B cell (primary cell): ENCODE data around the gene NOS1. TPM values are rescaled to one million over a fixed set of nuclear protein-coding genes. Genes with fewer than 3 reads are reported as not detected.

Experiments
- ATAC-seq: fragments of 200-7000 bp; cut with Tn5 transposase; one replicate; pipeline ENCODE4 v1.10.0; 2021; ENCODE audit warnings: low read depth, mild to moderate bottlenecking, moderate number of reproducible peaks, moderate library complexity
- CTCF ChIA-PET: fragments of 350-600 bp; sonication (Branson Sonifier 250); formaldehyde crosslinking; loops from one replicate; lab custom pipeline; 2021; ENCODE audit warnings: antibody characterized with exemption, inconsistent platforms; lab: Charles Lee
- POLR2A ChIA-PET: fragments of 350-600 bp; sonication (Branson Sonifier 250); formaldehyde crosslinking; loops from one replicate; lab custom pipeline; 2021; ENCODE audit warnings: antibody characterized with exemption; lab: Charles Lee
- DNase-seq: peaks from one replicate; pipeline ENCODE4 v3.0.0; 2013
- H2AFZ ChIP-seq: 2 replicates; pipeline ENCODE4 v1.6.1; 2012; ENCODE audit warnings: mild to moderate bottlenecking, low read depth, low read length; ENCODE audit not compliant: insufficient read depth, poor library complexity, severe bottlenecking
- H3K27ac ChIP-seq, 2 donors: 1 replicate in 1 of 2; 2 replicates in 1 of 2; pipeline ENCODE4 v1.5.1; 2012 to 2013; ENCODE audit warnings: low read length in 2 of 2, mild to moderate bottlenecking in 2 of 2, moderate library complexity in 1 of 2
- H3K27me3 ChIP-seq, 4 experiments: fragments of 200-600 bp in 1 of 4; sonication (generic) in 1 of 4; replicated peaks in 1 of 4; 1 replicate in 2 of 4; 2 replicates in 2 of 4; pipeline versions ENCODE4 v1.6.1 to v1.7.0; 2013 to 2016; ENCODE audit warnings: low read length in 3 of 4, mild to moderate bottlenecking in 2 of 4, mixed read lengths in 1 of 4, moderate library complexity in 1 of 4; ENCODE audit not compliant: insufficient read depth in 4 of 4, control insufficient read depth in 3 of 4; ENCODE audit errors: control extremely low read depth in 1 of 4
- H3K36me3 ChIP-seq, 2 experiments: replicated peaks in 1 of 2; 1 replicate in 1 of 2; 2 replicates in 1 of 2; pipeline versions ENCODE4 v1.6.1 to v1.7.1; 2013; ENCODE audit warnings: low read length in 1 of 2; ENCODE audit not compliant: insufficient read depth in 2 of 2, control insufficient read depth in 1 of 2; ENCODE audit errors: control extremely low read depth in 1 of 2, extremely low read depth in 1 of 2
- H3K4me1 ChIP-seq, 2 donors: fragments of 200-600 bp in 1 of 2; sonication (generic) in 1 of 2; 1 replicate in 1 of 2; 2 replicates in 1 of 2; pipeline versions ENCODE4 v1.5.1 to v1.6.1; 2013 to 2017; ENCODE audit warnings: low read length in 2 of 2; ENCODE audit not compliant: control insufficient read depth in 2 of 2, insufficient read depth in 2 of 2
- H3K4me2 ChIP-seq: replicated peaks from 2 replicates; pipeline ENCODE3; 2012; ENCODE audit warnings: mild to moderate bottlenecking, low read depth, low read length; ENCODE audit not compliant: poor library complexity, severe bottlenecking
- H3K4me3 ChIP-seq, 5 experiments: fragments of 200-600 bp in 1 of 5; sonication (generic) in 1 of 5; 1 replicate in 3 of 5; 2 replicates in 2 of 5; pipeline versions ENCODE4 v1.5.1 to v1.7.0; 2011 to 2016; ENCODE audit warnings: low read length in 4 of 5, mild to moderate bottlenecking in 4 of 5, low read depth in 2 of 5, control low read depth in 1 of 5, moderate library complexity in 1 of 5; ENCODE audit not compliant: insufficient read depth in 1 of 5; ENCODE audit errors: control extremely low read depth in 1 of 5, extremely low read depth in 1 of 5
- H3K79me2 ChIP-seq: fragments of 200-600 bp; sonication (generic); one replicate; pipeline ENCODE4 v1.6.0; 2016; ENCODE audit warnings: low read length; ENCODE audit not compliant: control insufficient read depth, insufficient read depth
- H3K9ac ChIP-seq: fragments of 200-600 bp; sonication (generic); 2 replicates; pipeline ENCODE4 v1.6.1; 2017; ENCODE audit warnings: mild to moderate bottlenecking, low read length, moderate library complexity
- H3K9me3 ChIP-seq, 3 donors: one replicate each; pipeline versions ENCODE4 v1.6.1 to v1.7.1; 2013; ENCODE audit warnings: low read length in 2 of 3; ENCODE audit not compliant: control insufficient read depth in 2 of 3, insufficient read depth in 1 of 3; ENCODE audit errors: control extremely low read depth in 1 of 3
- H4K20me1 ChIP-seq: 2 replicates; pipeline ENCODE4 v1.6.0; 2012; ENCODE audit warnings: mild to moderate bottlenecking, low read length; ENCODE audit not compliant: insufficient read depth, control insufficient read depth, poor library complexity, severe bottlenecking
- H3K27ac Mint-ChIP-seq: one replicate; pipeline ENCODE4 v1.8.0; 2021; ENCODE audit warnings: mixed read lengths
- H3K27me3 Mint-ChIP-seq: one replicate; pipeline ENCODE4 v1.8.0; 2021; ENCODE audit warnings: mixed read lengths
- H3K4me1 Mint-ChIP-seq: one replicate; pipeline ENCODE4 v1.8.0; 2021; ENCODE audit warnings: mixed read lengths
- H3K4me3 Mint-ChIP-seq: one replicate; pipeline ENCODE4 v1.8.0; 2021; ENCODE audit warnings: mixed read lengths
- H3K9me3 Mint-ChIP-seq: one replicate; pipeline ENCODE4 v1.8.0; 2022; ENCODE audit warnings: mixed read lengths; ENCODE audit not compliant: insufficient read depth
- EZH2 ChIP-seq: IDR thresholded peaks from 2 replicates; pipeline ENCODE4 v1.6.1; 2012; ENCODE audit warnings: borderline replicate concordance, low read depth, mild to moderate bottlenecking, moderate library complexity, low read length; ENCODE audit not compliant: insufficient read depth, poor library complexity, severe bottlenecking
- WGBS: methylation state at CpG from one replicate; pipeline ENCODE4 v1.1.5; 2013; ENCODE audit warnings: missing lambda C conversion rate; ENCODE audit not compliant: insufficient coverage; 5-methylcytosine and 5-hydroxymethylcytosine counted together
- intact Hi-C: fragments of 100-400 bp; cut with micrococcal nuclease; formaldehyde crosslinking; loops from one replicate; pipeline ENCODE4 v1.10.0; 2022
- polyA plus RNA-seq: library from polyadenylated mRNA; depleted of rRNA; stranded (reverse); fragments of >200 nt; gene quantifications from 2 replicates; pipeline ENCODE4 v1.2.3, GENCODE V29; 2012
- total RNA-seq, 2 donors: library from RNA; stranded (reverse); fragments of 120-200 nt in 1 of 2; gene quantifications; 1 replicate in 1 of 2; 2 replicates in 1 of 2; pipeline versions ENCODE4 v1.2.3 to v1.2.4, GENCODE V29; 2013 to 2022
- TF ChIP-seq, protein P1 (sequence below): fragments of 200-600 bp; IDR thresholded peaks from one replicate; pipeline ENCODE4 v1.8.0; 2022; ENCODE audit warnings: antibody characterized with exemption, mild to moderate bottlenecking

NOS1 gene
- total and polyA plus RNA-seq, 2 donors (not counting 1 experiment from before 2014, with no cell fraction given), result not detected

DNA sequence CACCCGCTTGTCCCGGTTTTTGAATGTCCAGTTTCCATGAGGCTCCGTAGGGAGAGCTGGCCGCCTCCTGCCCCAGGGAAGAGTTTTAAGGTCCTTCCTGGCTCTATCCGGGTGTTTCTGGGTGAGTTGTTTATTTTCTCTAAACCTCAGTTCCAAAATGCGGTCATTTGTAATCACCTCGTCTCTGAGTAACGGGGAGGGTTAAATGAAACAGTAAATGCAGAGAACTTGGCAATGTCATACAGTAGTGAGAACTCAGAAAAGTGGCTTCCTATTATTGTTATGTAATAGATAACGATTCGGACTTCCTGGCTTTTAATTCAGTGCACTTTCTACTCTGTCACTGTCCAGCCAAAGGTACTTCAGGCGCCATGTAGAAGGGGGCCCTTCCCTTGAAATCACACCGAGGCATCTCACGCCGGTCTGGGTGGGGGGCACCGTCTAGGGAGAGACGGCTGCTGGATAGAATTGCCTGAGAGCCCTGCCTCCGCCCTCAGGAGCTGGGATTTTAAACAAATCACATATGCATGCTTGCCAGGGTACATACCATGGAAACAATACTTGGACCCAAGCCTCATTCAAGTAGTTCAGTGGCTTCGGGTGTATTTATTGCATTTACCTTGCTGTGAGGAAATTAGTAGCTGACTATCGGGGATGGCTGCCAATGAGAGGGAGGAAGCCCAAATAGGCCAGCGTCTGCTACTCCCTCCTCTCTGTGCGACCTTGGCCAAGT, 26.4 kb downstream of the NOS1 start:
- Histone ChIP-seq H3K9me3 (peaks cover 0 to 5% (median 0%) of the 10 kb centered on the region in 3 donors), H3K4me1 (no peaks in the 10 kb centered on the region), H3K27ac (no peak overlapping the region), H3K79me2 (no peaks in the 10 kb centered on the region), H3K9ac (no peak overlapping the region), H4K20me1 (no peaks in the 10 kb centered on the region), H3K4me3 (no peak overlapping the region), H2AFZ (no peak overlapping the region), H3K36me3 (no peaks in the 10 kb centered on the region), H3K27me3 (no peaks in the 10 kb centered on the region), H3K4me2 (no peak overlapping the region)
- Mint-ChIP-seq H3K4me3 (no peak overlapping the region), H3K4me1 (no peaks in the 10 kb centered on the region), H3K27me3 (peaks cover 23% of the 10 kb centered on the region), H3K27ac (no peak overlapping the region), H3K9me3 (no peaks in the 10 kb centered on the region)
- CTCF ChIA-PET, result no interaction called here
- DNase-seq (no peak), ATAC-seq (no peak)
- TF ChIP-seq, protein P1, sequence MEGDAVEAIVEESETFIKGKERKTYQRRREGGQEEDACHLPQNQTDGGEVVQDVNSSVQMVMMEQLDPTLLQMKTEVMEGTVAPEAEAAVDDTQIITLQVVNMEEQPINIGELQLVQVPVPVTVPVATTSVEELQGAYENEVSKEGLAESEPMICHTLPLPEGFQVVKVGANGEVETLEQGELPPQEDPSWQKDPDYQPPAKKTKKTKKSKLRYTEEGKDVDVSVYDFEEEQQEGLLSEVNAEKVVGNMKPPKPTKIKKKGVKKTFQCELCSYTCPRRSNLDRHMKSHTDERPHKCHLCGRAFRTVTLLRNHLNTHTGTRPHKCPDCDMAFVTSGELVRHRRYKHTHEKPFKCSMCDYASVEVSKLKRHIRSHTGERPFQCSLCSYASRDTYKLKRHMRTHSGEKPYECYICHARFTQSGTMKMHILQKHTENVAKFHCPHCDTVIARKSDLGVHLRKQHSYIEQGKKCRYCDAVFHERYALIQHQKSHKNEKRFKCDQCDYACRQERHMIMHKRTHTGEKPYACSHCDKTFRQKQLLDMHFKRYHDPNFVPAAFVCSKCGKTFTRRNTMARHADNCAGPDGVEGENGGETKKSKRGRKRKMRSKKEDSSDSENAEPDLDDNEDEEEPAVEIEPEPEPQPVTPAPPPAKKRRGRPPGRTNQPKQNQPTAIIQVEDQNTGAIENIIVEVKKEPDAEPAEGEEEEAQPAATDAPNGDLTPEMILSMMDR, result no peak
- no peak for TF ChIP-seq EZH2
- 54% methylated on average over 15 of the region's 21 CpGs for WGBS
- POLR2A ChIA-PET, result no interaction called here
- intact Hi-C loops, result no loop called here

DNA sequence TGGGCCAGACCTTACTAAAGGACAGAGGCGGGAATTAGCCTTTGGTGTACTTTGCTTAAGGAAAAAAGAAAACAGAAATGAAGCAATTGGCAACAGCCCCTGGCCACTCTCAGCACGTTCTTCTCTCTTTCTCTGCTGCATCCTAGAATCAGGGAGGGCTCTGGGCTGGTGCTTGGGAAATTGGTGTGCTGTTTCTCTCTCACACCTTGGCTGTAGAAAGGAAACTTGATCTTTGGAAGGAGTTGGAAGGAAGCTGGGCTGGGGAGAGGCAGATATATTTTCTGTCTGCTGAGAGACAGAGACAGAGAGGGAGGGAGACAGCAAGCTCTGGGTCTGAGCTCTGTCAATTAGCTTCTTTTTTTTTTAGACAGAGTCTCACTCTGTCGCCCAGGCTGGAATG, 27.4 kb downstream of the NOS1 start:
- intact Hi-C loops, result no loop called here
- ChIA-PET CTCF (no interaction called here), POLR2A (no interaction called here)
- H3K79me2 ChIP-seq, result no peaks in the 10 kb centered on the region
- peaks cover 0 to 3% (median 0%) of the 10 kb centered on the region in 4 experiments for H3K27me3 ChIP-seq
- H3K36me3 ChIP-seq, result no peaks in the 10 kb centered on the region
- H3K9me3 ChIP-seq, result peaks cover 0 to 5% (median 0%) of the 10 kb centered on the region in 3 donors
- no peak overlapping the region for H3K27ac ChIP-seq
- TF ChIP-seq, protein P1, result no peak
- TF ChIP-seq EZH2, result no peak
- WGBS, result 100% methylated on average over 1 of the region's 3 CpGs
- Mint-ChIP-seq H3K4me1 (no peaks in the 10 kb centered on the region), H3K9me3 (no peaks in the 10 kb centered on the region), H3K27ac (no peak overlapping the region), H3K27me3 (peaks cover 27% of the 10 kb centered on the region), H3K4me3 (no peak overlapping the region)
- DNase-seq (no peak), ATAC-seq (no peak)
- no peak overlapping the region for H2AFZ ChIP-seq
- H3K9ac ChIP-seq, result no peak overlapping the region
- no peak overlapping the region for H3K4me2 ChIP-seq
- H3K4me3 ChIP-seq, result no peak overlapping the region
- no peaks in the 10 kb centered on the region for H3K4me1 ChIP-seq
- no peaks in the 10 kb centered on the region for H4K20me1 ChIP-seq
